ENCODE results near the gene EPHA1. TPM values are rescaled to one million over a fixed set of nuclear protein-coding genes. Genes with fewer than 3 reads are reported as not detected.
"Not testable (repeated sequence)": the region's sequence is repeated elsewhere in the genome, so short reads cannot be mapped to it uniquely, and the experiment has no call there.

The EPHA1 gene
- total RNA-seq, 1 experiment from 2014 or later: not detected

DNA sequence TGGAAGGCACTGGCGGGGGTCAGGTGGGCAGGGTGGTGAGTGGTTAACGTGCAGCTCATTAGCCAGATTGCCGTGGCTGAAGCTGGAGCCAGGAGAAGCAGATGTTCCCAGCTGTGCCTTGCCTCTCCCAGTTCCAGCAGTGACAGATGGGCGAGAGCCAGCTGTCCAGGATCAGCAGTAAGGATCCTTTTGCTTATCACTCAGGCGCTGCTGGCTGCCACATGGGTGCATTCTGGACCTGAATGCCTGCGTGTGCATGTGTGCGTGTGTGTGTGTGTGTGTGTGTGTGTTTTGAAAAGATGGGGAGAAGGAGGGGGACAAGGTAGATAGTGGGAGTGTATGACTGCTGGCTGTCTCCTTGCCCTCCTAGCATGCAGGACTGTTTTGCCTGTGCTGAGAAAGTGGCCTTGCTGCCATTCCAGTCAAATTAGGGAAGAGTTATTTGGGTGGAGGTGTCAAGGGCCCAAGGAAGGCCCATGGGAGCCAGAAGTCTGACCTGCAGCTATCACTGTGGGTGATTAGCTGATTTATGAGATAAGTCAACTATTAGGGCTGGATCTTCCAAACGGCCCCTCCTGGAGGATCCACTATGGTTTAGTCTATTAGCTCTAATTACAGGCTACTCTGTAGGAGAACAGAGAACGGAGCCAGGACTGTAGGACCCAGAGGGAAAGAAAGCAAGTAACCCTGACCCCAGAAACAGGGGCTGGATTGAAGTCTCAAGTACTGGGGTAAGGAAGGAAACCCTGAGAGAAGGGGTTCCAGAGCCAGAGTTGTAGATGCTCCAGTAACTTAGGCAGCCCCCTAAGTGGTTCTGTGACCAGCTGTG, 3.3 kb downstream of the EPHA1 start:
- no peak for DNase-seq (ENCODE audit: low spot score)

DNA sequence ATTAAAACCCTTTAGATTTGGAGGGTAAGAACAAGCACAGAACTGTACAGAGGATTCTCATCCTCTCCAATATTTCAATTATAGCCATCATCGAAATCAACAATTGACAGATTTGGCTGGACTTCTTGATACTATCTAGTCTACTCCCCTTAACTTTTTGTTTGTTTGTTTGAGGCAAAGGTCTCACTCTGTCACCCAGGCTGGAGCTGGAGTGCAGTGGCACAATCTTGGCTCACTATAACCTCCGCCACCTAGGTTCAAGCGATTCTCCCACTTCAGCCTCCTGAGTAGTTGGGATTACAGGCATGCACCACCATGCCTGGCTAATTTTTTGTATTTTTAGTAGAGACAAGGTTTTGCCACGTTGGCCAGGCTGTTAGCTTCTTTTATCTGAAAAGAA, 6.4 kb downstream of the EPHA1 start:
- not testable (repeated sequence) for DNase-seq (ENCODE audit: low spot score)

DNA sequence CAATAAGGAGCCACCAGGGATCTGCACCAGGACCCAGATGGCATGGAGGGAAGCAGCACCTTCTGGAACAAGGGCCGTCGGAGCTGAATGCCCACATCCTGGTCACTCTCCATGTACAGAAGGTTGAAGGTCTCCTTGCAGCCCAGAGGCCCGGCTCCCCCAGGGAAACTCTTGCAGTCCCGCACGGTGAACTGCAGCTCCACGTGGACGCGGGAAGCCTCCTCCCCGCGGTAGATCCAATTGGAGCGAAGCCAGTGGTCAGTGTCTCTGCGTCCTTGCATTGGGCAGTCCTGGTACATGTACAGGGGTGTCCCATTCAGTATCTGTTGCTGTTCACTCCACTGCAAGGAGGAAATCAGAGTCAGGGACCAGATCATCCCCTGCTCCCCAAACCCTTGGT, 7.4 kb downstream of the EPHA1 start:
- DNase-seq (ENCODE audit: low spot score): no peak

GRCh38 chr7:143399642-143400041, 9.0 kb downstream of the EPHA1 start:
- DNase-seq (ENCODE audit: low spot score): no peak

DNA sequence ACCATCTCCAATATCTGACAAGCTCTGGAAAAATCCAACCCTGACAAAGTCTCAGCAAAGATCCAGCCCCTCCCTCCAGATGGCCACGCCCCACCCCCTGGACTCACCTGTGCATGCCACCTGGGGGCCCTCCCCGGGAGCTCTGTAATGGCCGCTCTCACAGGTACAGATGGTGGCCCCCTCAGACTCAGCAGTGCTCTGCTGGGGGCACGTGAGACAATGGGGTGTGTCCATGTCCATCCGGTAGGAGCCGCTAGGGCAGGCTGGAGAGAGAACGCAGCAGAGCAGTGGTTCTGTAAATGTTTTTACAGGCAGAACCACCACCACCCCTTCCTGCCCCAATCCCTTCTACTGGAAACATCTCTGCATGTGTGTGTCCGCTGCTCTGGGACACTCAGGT, 9.5 kb downstream of the EPHA1 start:
- DNase-seq (ENCODE audit: low spot score): no peak

- DNase-seq (ENCODE audit: low spot score): no peak
These were observed 10.0 kb downstream of the EPHA1 start for GRCh38 chr7:143398616-143399015.

DNA sequence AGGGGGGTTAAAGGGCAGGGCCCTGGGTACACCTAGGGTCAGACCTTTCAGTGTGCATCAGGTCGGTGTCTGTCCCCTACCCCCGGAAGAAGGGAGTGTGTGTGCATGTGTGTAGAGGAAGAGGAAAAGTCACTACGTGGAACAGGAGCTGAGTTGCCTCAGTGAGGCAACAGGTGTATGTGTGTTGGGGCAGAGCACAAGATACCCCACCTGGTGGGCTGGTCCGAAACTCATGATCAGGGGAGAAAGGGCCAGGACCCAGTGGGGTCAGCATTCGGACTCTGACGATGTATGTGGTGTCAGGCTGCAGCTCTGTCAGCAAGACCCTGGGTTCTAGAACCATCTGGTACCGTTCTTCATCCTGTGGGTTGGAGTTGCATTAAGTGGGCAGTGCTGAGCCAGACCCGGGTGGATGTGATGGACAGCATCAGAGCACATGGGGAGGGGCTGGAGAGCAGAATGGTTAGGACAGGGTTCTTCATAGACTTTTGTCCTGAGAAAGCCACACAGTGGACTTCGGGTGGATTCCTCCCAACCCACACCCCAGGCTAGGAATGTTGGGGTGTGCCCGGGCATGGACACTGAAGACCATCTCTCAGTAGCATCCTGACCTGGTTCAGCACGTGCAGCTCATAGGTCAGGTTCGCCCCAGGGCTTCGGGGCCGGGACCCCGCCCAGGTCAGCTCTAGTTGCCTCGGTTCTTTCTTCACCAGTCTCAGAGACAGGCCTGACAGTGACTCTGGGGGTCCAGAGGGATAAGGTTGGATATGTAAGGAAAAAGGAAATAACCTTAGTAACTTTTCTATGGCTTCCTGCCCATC, 10.7 kb downstream of the EPHA1 start:
- no peak for DNase-seq (ENCODE audit: low spot score)

GRCh38 chr7:143396625-143397556, 11.8 kb downstream of the EPHA1 start:
- no peak for DNase-seq (ENCODE audit: low spot score)

DNA sequence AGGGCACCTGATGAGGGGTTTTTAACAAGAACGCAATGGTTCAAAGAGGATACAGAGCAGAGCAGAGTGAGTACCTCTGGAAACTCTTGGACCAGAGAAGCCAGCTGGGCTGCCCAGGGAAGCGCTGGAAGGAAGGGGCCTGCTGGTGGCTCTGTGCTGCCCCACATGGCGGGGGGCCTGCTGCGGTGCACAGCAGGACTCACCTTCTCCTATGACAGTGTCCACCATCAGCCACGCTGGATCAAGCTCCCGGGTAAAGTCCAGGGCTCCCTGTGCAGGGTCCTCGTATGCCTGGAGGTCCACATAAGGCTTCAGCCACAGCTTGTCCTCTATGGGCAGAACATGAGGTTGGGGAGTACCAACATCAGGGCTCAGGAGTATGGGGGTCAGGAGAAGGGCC, 12.5 kb downstream of the EPHA1 start:
- no peak for DNase-seq (ENCODE audit: low spot score)

DNA sequence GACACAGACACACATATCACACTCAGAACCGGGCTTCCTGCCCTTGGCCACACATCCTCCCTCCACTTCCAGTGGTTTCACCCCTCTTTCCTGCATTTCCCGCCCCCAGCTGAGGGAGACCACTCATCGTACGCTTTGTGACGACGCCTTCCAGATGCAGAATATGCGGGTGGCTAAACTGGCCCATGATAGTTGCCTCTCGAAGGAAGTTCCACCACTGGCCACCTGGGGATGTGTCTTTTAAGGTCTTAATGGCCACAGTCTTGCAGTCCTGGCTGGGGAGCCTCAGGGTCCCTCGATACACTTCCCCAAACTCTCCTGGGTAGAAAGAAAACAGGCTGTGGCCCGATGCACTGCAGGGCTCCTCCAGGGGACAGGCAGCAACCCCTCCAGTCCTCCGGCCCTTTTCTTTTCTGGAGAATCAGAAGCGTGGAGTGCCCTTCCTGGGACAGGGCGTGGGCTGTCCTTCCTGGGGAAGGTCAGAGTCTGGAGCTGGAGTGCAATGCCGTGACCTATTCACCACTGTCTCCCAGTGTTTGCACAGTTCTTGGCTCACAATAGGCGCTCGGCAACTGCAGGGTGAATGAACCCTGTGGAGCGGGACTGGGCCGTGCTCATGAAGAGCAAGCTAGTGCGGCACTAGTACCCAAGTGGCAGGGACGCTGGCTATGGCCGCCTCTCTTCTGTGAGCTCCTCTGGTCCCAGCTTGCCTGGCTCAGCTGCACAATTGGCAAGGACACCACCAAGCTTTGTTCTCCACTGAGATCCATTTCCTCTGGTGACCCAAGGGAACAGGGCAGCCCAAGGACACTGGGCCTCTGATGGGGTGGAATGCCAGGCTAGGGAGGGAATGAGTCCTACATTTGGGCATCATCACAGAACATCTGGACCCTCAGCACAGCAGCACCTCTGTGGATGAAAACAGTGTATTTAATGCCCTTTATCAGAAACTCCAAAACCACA, 13.2 kb downstream of the EPHA1 start:
- DNase-seq (ENCODE audit: low spot score): no peak

DNA sequence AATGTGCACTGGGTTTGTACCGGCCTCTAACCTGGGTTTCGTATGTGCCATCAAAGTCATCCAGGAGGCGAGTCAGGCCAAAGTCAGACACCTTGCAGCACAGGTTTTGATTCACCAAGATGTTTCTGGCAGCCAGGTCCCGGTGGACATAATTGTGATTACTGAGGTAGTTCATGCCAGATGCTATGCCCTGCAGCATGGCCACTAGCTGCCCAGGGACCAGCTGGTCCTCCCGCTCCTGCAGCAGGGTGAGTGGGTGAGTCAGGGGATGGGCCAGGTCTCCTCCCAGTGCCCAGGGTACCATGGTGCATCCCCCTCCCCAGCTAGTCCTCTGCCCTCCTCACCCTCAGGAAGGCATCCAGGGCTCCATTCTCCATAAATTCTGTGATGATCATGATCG, 13.9 kb downstream of the EPHA1 start:
- no peak for DNase-seq (ENCODE audit: low spot score)

DNA sequence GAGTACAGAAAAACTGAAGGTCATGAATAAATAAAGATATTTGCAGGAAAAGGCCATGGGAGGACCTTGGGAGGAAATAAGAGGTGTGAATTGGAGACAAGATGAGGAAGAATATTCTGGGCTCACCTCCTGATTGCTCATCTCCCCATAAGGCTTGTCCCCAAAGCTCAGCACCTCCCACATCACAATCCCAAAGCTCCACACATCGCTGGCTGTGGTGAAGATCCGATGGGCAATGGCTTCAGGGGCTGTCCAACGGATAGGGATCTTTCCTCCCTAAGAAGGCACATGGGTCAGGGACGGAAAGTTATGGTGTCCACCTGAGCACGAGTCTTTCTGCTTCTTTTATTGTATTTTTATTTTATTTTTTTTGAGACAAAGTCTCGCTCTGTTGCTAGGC, 14.6 kb downstream of the EPHA1 start:
- no peak for DNase-seq (ENCODE audit: low spot score)

DNA sequence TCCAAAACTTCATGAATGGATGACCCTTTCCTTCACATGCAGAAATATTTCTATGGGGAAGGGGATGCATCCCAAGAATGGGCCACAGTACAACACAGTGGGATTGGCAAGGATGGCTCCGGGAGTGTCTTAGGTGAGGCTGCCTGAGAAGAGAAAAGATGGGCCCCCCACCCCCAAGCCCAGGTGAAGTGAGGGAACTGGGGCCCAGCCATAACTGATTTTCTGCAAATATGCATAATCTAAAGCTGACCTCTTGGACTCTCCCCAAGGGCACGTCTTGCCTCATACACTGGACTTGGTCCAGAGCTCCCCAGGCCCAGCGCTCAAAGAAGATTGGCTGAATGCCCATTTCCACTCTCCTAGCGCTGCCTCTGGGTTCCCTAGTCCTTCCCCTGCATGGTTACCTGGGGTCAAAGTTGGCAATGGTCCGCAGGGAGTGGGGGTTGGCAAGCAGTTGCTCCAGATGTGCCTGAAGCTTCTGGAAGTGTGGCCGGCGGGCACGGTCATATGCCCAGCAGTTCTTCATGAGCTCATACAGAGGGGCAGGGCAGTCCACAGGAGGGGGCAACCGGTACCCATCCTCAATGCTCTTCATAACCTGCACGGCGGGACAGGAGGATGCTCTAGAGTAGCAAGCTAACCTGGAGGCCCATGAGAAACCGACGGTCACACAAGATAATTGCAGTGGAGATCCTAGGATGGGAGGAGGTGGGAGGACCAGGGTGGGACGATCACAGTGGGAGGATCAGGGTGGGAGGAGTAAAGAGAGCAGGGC, 15.2 kb downstream of the EPHA1 start:
- no peak for DNase-seq (ENCODE audit: low spot score)

DNA sequence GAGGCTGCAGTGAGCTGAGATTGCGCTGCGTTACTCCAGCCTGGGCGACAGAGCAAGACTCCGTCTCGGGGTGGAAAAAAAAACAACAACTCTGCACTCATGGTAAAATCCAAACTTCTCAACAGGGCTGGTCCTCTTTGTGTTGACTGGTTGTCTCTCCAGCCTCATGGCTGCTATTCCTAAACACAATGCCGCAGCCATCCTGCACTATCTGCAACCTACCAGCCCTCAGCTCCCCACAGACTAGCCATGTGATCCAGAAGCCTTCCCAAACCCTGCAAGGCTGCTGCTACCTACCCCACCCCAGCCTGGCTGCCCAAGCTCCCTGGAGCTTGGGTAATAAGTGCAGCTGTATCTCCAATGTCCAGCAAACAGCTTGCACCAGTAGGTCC, 15.8 kb downstream of the EPHA1 start:
- DNase-seq (ENCODE audit: low spot score): no peak

DNA sequence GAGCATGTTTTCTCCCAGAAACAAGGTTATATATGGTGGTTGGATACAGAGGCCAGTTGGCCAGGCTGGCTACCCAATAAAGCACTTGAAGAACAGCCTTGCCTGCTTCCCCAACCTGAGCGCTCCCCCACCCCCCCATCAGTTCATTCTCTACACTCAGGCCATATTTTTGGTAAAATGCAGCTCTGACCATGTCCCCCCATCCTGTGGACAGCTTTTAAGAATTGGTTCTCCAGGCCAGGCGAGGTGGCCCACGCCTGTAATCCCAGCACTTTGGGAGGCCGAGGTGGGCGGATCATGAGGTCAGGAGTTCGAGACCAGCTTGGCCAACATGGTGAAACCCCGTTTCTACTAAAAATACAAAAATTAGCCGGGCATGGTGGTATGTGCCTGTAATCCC, 16.2 kb downstream of the EPHA1 start:
- not testable (repeated sequence) for DNase-seq (ENCODE audit: low spot score)

- DNase-seq (ENCODE audit: low spot score): no peak
These were observed 16.9 kb downstream of the EPHA1 start for GRCh38 chr7:143391462-143392404.

GRCh38 chr7:143390773-143391317, 17.8 kb downstream of the EPHA1 start:
- no peak for DNase-seq (ENCODE audit: low spot score)

- DNase-seq (ENCODE audit: low spot score): no peak
These were observed 18.4 kb downstream of the EPHA1 start for GRCh38 chr7:143390104-143390772.

Measured in H4 (cell line).